Fibroblast of skin of left quadriceps (primary cell): ENCODE results near the gene TCEAL7.
"Not testable (repeated sequence)": the region's sequence is repeated elsewhere in the genome, so short reads cannot be mapped to it uniquely, and the experiment has no call there.

Experiments
- DNase-seq, 2 experiments: peaks; one replicate each; pipeline ENCODE4 v3.0.0-alpha.2; 2013; ENCODE audit warnings: low read depth in 2 of 2

TCEAL7 gene, protein sequence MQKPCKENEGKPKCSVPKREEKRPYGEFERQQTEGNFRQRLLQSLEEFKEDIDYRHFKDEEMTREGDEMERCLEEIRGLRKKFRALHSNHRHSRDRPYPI

DNA sequence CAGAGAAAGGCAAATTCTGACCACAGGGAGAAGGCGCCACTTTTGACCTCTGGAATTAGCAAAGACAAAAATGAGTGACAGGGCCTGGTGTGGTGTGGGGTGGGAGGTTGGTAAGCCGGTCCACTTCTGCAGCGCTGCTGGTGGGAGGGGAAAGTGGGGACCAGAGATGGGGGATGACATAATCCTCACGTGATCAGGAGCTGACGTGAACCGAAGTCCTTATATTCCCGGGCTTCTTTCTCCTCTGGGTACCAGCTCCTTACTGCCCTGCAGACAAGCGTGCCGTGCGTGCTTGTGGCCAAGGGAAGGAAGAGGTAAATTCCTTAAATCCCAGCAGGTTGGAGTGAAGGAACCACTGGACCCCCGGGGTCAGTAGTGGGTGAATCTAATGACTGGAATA lies at the start of gene TCEAL7:
Gene TCEAL7 (plus strand): TSS at position 249 of the 400 bp plus-strand sequence. CDS start 1,165 bp downstream, outside the sequence.
- peak; percentile 6 to 9 for DNase-seq

GRCh38 chrX:103293118-103293517 lies 36.9 kb upstream of the TCEAL7 start:
- no peak for DNase-seq

GRCh38 chrX:103304705-103305104 lies 25.3 kb upstream of the TCEAL7 start:
- DNase-seq = no peak

DNA sequence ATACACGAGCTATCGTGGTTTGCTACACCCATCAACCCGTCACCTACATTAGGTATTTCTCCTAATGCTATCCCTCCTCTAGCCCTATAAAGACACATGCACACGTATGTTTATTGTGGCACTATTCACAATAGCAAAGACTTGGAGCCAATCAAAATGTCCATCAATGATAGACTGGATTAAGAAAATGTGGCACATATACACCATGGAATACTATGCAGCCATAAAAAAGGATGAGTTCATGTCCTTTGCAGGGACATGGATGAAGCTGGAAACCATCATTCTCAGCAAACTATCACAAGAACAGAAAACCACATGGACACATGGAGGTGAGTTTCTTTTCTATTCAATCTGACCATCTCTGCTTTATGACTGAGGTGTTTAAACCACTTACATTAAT lies 24.4 kb upstream of the TCEAL7 start:
- not testable (repeated sequence) for DNase-seq

- DNase-seq = no peak
Measured at GRCh38 chrX:103309860-103310554, 20.0 kb upstream of the TCEAL7 start.

DNA sequence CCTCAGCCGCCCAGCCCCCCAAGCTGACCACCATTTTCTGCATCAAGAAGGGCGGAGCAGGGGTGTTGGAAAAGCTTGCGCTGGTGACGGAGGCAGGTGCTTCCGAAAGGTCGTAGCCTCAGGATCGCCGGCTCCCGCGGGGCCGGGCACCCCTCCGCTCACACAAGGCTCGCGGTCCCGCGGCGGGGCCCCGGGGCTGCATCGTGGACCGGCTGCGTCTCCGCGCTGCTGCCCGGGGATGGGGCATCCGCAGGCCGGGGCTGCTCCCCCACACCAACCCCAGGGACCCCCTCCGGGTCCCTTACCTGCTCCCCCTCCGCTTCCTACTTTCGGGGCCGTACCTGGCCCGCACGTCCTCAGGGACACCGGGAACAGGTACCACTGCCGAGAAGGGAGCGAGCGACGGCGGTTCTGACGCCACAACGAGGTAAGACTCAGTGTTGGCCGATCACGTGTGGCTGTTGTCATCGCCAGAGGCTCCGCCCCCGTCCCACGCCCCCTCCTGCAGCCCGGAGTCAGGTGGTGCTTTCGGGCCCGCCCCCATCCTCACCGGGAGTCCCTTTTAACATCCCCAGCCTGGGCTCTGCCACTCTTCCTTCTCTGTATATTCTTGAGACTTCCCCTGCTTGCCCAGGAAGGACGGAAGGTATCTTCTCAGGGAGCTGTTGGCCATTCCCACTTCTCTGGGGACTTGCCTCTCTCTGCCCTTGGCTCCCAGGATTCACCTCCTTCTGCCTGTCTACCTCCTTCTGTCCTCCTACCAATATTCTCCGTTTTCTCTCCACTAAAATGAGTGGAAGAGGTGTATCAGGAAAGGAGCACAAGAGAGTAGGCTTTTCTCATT lies 19.3 kb upstream of the TCEAL7 start, which contains the start of gene BEX2:
Gene BEX2 (minus strand): TSS at position 436 of the 844 bp plus-strand sequence. CDS start 1,014 bp downstream, outside the sequence.
- no peak for DNase-seq

- DNase-seq = no peak
Measured at GRCh38 chrX:103311399-103311780, 18.6 kb upstream of the TCEAL7 start.

DNA sequence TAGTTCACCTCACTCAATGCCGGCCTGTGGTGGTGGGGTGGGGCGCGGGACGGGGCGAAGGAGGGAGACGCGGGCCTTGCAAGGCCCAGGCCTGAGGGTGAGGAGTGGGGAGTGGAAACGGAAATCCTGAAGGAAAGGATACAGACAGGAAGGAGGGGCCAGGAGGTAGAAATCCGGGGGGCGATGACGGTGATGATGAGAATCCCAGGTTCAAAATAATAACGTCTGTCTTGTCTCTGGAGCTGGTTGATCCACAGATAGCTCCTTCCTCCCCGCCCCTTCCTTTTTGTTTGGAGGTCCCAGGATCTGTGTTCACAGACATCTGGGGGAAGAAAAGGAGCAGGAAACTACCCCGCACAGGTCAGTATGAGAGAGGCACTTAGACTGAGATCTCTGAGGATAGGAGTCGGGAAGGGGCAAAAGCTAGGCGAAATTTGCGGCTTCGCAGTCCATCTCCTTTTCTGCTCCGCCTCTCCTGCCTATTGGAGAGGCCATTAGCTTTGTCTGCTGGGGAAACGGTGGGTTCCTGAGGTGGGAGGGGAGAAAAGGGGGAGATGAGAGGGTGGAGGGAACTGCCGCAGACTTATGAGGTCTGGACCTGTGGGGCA lies 746 bp downstream of the TCEAL7 start:
- peak; percentile 3 to 5 for DNase-seq

- DNase-seq = no peak
Measured at GRCh38 chrX:103338663-103339062, 8.6 kb downstream of the TCEAL7 start.

- no peak for DNase-seq
Measured at GRCh38 chrX:103343105-103343504, 13.1 kb downstream of the TCEAL7 start.

- no peak for DNase-seq
Measured at GRCh38 chrX:103344606-103345005, 14.6 kb downstream of the TCEAL7 start.

- no peak for DNase-seq
Measured at GRCh38 chrX:103347682-103348397, 17.8 kb downstream of the TCEAL7 start.

DNA sequence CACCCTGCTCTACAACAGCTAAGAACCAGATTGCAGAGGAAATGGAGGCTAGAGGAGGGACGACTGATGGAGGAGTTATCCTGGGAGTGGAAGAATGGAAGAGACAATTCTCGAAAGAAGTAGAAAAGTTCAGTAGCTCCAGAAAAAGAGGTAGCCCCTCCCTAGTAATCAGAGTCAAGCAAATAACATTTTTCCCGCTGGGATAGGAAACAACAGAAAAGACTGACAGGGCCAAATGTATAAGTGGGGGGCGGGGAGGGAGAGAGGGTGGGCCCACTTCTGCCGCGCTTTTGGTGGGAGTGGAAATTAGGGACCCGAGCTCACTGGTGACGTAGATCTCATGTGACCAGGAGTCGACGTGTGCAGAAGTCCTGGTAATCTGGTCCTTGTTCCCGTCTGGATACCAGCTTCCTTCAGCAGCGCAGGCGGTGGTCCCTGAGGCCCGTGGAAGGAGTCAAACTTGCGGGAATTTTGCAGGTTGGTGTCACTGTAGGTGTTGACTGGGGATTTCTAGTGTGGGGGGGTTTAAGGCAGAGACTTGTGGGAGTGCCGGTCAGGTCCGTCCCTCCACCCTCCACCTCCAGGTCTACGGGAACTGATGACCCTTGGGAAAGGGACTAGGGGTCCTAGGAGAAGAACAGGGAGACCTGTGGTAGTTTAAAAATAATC lies 26.2 kb downstream of the TCEAL7 start, which contains the start of gene TCEAL9:
Gene TCEAL9 (plus strand): TSS at position 377 of the 669 bp plus-strand sequence. CDS start 1,179 bp downstream, outside the sequence.
- peak; percentile 51 to 54 for DNase-seq

GRCh38 chrX:103356858-103357257 lies 26.8 kb downstream of the TCEAL7 start:
- DNase-seq = no peak

GRCh38 chrX:103357871-103358270 lies 27.8 kb downstream of the TCEAL7 start:
- no peak for DNase-seq

DNA sequence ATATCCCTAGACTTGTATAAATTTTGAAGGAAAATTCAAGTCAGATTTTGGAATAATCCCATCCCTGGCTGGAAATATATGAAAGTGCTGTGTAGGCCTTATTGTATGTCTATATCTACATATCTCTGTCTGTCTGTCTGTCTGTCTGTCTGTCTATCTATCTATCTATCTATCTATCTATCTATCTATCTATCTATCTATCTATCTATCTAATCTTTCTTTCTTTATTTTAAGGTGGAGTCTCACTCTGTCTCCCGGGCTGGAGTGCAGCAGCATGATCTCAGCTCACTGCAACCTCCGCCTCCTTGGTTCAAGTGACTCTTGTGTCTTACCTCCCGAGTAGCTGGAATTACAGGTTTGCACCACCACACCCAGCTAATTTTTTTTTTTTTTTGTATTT lies 29.6 kb downstream of the TCEAL7 start:
- DNase-seq = not testable (repeated sequence)

- no peak for DNase-seq
Measured at GRCh38 chrX:103360092-103360491, 30.1 kb downstream of the TCEAL7 start.

DNA sequence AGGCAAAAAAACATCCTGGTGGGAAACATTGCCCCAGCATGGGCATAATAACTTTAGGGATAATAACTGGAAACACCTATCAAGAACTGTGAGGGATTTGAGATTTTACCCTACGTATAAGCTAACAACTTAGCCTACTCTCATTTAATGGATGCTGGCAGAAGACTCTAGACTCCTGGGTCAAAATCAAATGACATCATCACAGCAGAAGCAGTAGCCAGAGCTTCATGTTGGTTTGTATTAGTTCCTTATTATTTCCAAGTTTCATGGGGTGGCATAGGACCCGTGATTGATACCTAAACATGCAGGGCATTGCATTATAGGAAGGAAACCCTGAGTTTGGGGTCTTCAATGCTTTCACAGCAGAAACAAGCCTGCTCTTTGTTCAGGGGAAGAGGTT lies 30.9 kb downstream of the TCEAL7 start:
- no peak for DNase-seq

GRCh38 chrX:103361798-103362197 lies 31.8 kb downstream of the TCEAL7 start:
- DNase-seq = no peak

- DNase-seq = no peak
Measured at GRCh38 chrX:103362474-103362873, 32.4 kb downstream of the TCEAL7 start.

- DNase-seq = no peak
Measured at GRCh38 chrX:103363046-103363445, 33.0 kb downstream of the TCEAL7 start.
